GM20431 (cell line): ENCODE measurements around the gene TBC1D3B.
"Not testable (repeated sequence)": the region's sequence is repeated elsewhere in the genome, so short reads cannot be mapped to it uniquely, and the experiment has no call there.

Source experiments
- in situ Hi-C: fragments of 300-500 bp; cut with MseI, MboI; formaldehyde crosslinking; loops from one replicate; pipeline ENCODE4 v1.15.0; 2020; ENCODE audit warnings: low sequenced_read_pairs; ENCODE audit not compliant: unreplicated experiment

Gene TBC1D3B

GRCh38 chr17:36176536-36176935, at the start of gene TBC1D3B:
Gene TBC1D3B (minus strand): TSS chr17:36176636. CDS start chr17:36175050, 1,586 bp downstream.
- in situ Hi-C loops: loop anchor here (25.0 kb wide), 1 partner anchor 311 kb away; the partner anchor contains the start of gene ZNHIT3

DNA sequence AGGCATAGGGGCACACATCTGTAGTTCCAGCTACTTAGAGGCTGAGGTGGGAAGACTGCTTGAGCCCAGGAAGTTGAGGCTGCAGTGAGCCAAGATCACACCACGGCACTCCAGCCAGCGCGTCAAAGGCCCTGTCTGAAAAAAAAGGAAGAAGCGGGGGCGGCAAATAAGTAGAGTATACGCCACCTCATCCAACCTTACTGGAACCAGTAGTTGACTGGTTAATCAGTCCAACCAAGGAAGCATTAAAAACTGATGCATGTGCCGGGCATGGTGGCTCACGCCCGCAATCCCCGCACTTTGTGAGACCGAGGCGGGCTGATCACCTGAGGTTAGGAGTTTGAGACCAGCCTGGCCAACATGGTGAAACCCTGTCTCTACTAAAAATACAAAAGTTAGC, 46.5 kb upstream of the TBC1D3B start:
- in situ Hi-C loops: not testable (repeated sequence)

GRCh38 chr17:36221581-36222100, 45.2 kb upstream of the TBC1D3B start:
- in situ Hi-C loops: not testable (repeated sequence)

DNA sequence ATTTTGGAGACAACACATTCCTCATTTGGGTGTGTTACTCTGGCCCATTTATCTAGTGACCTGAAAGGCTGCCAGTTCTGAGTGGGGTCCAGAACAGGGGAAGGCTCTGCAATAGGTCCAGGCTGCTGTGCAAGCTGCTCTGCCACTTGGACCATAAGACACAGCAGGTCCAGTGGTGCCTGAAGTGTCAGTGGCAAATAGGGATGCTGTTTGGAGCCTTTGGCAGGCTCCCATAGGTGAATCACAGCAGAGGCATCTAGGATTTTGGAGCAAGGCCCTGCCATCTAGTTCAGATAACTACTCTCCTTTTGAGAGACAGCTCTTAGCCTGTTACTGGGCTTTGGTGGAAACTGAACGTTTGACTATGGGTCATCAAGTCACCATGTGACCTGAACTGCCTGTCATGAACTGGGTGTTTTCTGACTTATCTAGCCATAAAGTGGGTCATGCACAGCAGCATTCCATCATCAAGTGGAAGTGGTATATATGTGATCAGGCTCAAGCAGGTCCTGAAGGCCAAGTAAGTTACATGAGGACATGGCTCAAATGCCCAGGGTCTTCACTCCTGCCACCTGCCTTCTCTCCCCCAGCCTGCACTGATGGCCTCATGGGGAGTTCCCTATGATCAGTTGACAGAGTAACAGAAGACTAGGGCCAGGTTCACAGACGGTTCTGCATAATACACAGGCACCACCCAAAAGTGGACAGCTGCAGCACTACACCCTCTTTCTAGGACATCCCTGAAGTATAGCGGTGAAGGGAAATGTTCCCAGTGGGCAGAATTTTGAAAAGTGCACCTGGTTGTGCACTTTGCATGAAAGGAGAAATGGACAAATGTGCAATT, 44.5 kb upstream of the TBC1D3B start:
- in situ Hi-C loops: not testable (repeated sequence)

GRCh38 chr17:36219556-36219955, 43.1 kb upstream of the TBC1D3B start:
- in situ Hi-C loops: not testable (repeated sequence)

DNA sequence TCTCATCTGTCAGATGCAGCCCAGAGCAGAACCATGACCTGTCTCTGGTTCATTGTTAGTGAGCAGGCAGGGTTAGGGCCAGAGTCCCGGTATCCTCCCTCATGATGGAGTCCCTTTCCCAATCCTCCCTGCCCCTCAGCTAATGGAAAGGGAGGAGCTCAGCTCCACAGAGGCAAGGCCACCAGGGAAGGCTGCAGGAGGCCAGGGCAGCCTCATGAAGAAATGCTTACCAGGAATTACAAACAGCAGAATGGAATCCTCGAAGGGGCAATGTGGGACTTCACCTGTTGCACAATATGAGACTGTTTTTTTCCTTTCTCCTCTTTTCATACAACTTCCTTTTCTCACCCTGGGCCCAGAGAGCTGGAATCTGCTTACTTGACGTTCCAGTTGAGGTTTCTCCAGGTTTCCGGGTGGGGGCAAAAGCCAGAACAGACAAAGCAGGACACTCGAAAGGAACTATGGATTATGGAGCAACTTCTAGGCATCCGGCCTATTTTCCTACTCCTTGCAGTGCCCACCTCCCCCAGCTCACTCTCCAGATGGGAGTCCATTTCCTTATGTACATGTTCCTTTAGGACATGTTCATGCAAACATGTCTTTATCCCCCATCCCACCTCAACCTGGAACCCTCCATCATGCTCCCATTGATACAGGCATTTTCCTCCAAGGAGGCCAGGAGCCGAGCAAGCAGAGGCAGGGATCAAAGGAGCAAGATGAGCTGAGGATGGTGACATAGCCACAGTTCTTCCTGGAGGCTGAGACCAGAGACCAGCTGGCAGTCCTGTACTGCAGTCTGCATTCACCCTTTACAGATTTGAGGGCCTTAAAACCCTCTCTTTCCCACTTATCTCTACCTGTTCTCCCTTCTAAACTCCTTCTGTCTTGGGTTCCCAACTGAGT, 39.2 kb upstream of the TBC1D3B start:
- in situ Hi-C loops: not testable (repeated sequence)

GRCh38 chr17:36214918-36215317, 38.5 kb upstream of the TBC1D3B start:
- in situ Hi-C loops: no loop called here

- in situ Hi-C loops: no loop called here
Observed at GRCh38 chr17:36213695-36214094, 37.3 kb upstream of the TBC1D3B start.

- in situ Hi-C loops: no loop called here
Observed at GRCh38 chr17:36212966-36213365, 36.5 kb upstream of the TBC1D3B start.

GRCh38 chr17:36212272-36212605, 35.8 kb upstream of the TBC1D3B start:
- in situ Hi-C loops: no loop called here

DNA sequence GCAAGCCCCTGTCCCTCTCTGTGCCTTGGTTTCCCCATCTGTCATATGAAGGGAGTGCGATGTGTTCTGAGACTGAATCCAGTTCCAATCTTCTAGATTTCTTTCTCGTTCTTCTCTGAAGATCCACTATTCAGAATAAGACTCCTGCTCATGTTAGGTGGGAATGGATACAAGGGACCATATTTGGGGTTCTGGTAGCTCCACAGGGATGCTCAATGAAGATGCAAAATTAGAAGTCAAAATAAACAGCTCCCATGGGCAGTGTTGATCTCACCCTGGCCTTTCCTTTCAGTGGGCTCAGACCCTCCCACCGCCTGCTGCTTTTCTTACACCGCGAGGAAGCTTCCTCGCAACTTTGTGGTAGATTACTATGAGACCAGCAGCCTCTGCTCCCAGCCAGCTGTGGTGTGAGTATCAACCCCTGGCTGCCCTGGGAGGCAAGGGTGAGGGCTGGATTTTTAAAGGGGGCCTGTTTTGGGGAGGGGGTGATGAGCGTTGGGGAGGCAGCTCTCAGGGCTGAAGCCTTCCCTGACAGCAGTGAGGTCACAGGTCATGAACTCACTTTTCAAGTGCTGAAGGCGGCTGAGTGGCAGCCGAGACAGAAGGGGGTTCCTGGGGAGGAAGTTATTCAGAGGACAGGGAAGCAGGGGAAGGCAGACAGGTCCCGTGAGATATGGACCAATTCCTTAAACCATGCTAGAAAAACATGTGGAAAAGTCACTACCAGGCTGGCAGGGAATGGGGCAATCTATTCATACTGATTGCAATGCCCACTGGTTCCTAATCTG, 35.2 kb upstream of the TBC1D3B start:
- in situ Hi-C loops: not testable (repeated sequence)

- in situ Hi-C loops: not testable (repeated sequence)
Observed at GRCh38 chr17:36210439-36211211, 34.2 kb upstream of the TBC1D3B start, which contains the start of gene CCL4L2. Gene CCL4L2 (plus strand): TSS chr17:36211063.

DNA sequence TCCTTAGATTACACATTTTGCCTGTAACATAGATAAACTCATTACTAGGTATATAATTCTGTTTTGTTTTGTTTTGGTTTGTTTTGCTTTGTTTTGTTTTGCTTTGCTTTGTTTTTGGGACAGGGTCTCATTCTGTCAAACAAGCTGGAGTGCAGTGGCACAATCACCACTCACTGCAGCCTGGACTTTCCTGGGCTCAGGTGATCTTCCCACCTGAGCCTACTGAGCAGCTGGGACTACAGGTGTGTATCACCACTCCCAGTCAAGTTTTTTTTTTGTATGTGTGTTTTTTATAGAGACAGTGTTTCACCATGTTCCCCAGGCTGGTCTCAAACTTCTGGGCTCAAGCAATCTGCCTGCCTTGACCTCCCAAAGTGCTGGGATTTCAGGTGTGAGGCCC, 33.1 kb upstream of the TBC1D3B start:
- in situ Hi-C loops: no loop called here

DNA sequence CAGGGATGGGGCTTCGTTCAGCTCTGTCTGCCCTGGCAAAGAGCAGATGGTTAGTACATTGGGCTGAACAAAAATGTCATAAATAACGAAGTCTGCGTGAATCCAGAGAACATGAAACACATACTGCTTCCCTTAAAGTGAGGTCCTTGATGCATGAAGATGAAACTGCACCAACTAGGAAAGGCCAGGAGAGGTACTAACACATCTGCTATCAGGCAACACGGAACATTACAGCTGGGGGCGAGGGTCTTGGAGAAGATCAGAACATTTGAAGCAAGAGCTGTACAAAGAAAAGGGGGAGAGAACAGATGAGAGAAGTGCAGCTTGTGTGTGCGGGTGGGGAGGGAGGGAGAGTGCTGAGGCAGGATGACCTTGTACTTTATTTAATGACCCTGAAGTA, 30.9 kb upstream of the TBC1D3B start:
- in situ Hi-C loops: not testable (repeated sequence)

- in situ Hi-C loops: not testable (repeated sequence)
Observed at GRCh38 chr17:36206486-36206821, 30.0 kb upstream of the TBC1D3B start.

DNA sequence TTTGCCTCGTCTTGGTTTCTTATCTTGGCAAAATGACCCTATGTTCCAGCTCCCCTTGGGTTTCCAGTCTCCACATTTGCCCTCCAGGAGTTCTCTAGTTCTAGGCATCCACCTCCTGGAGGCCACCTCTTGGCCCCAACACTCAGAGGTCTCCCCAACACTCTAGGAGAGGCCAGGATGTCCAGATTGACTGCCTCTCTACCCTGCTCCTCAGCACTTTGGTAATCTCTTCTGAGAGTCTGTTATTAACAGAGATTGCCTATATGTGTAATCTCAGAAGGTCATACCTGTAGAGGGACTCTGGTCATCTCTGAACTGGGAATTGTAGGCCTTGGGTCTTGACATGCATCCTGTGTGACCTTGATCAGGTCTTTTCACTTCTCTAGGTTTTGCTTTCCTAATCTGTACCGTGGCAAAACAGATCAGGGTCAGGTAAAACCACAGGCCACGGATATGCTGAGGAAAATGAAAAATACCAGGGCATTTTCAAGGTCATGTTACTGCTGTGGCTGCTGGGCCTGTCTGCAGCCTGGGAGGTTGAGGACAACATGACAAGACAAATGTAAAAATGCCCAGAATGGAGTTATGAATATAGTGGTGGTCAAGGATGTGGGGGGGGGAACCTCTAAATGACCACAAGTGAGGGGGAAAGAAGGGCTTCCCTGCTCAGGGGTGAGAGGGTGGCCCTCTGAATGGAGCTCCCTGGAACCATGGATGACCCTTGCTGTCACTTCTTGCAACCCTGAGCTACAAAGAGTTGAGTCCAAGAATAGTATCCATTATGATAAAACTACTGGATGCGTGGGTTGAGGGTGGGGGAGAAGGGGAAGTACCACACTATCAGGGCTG, 29.4 kb upstream of the TBC1D3B start:
- in situ Hi-C loops: no loop called here

GRCh38 chr17:36204724-36205500, 28.5 kb upstream of the TBC1D3B start:
- in situ Hi-C loops: no loop called here

DNA sequence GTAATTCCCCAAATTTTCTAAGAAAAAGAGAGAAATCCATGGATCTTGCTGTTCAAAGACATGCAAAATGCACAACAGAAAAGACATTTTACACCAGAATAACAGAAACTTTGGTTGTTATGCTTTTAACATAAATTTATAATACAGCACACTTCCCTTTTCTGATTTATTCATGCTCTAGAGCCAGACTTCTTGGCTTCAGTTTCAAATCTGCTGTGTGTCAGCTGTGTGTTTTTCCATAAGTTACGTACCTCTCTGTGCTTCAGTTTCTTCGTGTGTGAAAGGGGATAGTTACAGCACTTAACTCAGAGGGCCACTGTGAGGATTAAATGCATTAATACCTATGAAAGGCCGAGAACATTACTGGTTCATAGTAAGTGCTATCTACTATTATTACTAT, 26.9 kb upstream of the TBC1D3B start:
- in situ Hi-C loops: no loop called here
